Mammary epithelial cell (primary cell): ENCODE data around the gene CNTNAP2.

Source experiments
- CTCF ChIP-seq, 2 donors: IDR thresholded peaks in 1 of 2; conservative IDR thresholded peaks in 1 of 2; 2 replicates each; pipeline ENCODE4 v1.5.1; 2011 to 2012; ENCODE audit warnings: inconsistent platforms in 2 of 2, low read length in 2 of 2, mild to moderate bottlenecking in 2 of 2, control low read depth in 1 of 2, low read depth in 1 of 2; ENCODE audit not compliant: insufficient read depth in 1 of 2; ENCODE audit errors: extremely low read depth in 1 of 2
- EZH2 ChIP-seq: IDR thresholded peaks from 2 replicates; pipeline ENCODE4 v1.6.1; 2012; ENCODE audit warnings: low read length, inconsistent platforms, borderline replicate concordance

GRCh38 chr7:146781352-146782116, 664.9 kb downstream of the CNTNAP2 start:
- no peak for TF ChIP-seq CTCF (conservative IDR thresholded peaks at IDR 0.05 in 1 of 2, IDR thresholded peaks at IDR 0.05 in 1 of 2; ENCODE audit: extremely low read depth in 1 of 2, insufficient read depth in 1 of 2, low read depth in 1 of 2, low read length in 2 of 2)
- no peak for TF ChIP-seq EZH2
